Panc1 (cell line): ENCODE measurements around the gene ANKRD65. TPM values are rescaled to one million over a fixed set of nuclear protein-coding genes. Genes with fewer than 3 reads are reported as not detected.

Experiments
- ATAC-seq: fragments of 200-7000 bp; cut with Tn5 transposase; 2 replicates; pipeline ENCODE4 v1.9.1; 2020; ENCODE audit warnings: mild to moderate bottlenecking, moderate library complexity
- BruUV-seq: library from RNA; stranded (reverse); fragments of 400-500 nt; replicated peaks from 2 replicates; lab custom pipeline; 2021; lab: Mats Ljungman, UMichigan
- CTCF ChIA-PET: fragments of 300-600 bp; sonication (Branson Sonifier 250); formaldehyde crosslinking; loops from one replicate; lab custom pipeline; 2022; ENCODE audit warnings: antibody characterized with exemption; lab: Charles Lee
- POLR2A ChIA-PET: fragments of 300-600 bp; sonication (Branson Sonifier 250); formaldehyde crosslinking; loops from one replicate; lab custom pipeline; 2022; ENCODE audit warnings: antibody characterized with exemption; lab: Charles Lee
- DNase-seq: peaks from one replicate; pipeline ENCODE4 v3.0.0-alpha.2; 2010; ENCODE audit warnings: low read depth, low spot score
- H3K27ac ChIP-seq: 2 replicates; pipeline ENCODE4 v1.5.1; 2011; ENCODE audit warnings: mild to moderate bottlenecking, low read length, inconsistent platforms
- H3K27me3 ChIP-seq: fragments of 200-500 bp; sonication (Bioruptor generic); 2 replicates; pipeline ENCODE4 v1.6.0; 2014; ENCODE audit warnings: low read length, inconsistent platforms; ENCODE audit not compliant: control insufficient read depth, insufficient read depth
- H3K36me3 ChIP-seq: fragments of 200-500 bp; sonication (Bioruptor generic); 2 replicates; pipeline ENCODE4 v1.5.1; 2014; ENCODE audit warnings: inconsistent platforms, mild to moderate bottlenecking, low read length, moderate library complexity; ENCODE audit not compliant: control insufficient read depth, insufficient read depth
- H3K4me1 ChIP-seq: 2 replicates; pipeline ENCODE4 v1.5.1; 2011; ENCODE audit warnings: inconsistent platforms, mild to moderate bottlenecking, low read length, moderate library complexity; ENCODE audit not compliant: control insufficient read depth, insufficient read depth
- H3K4me3 ChIP-seq, 2 experiments: 2 replicates each; pipeline ENCODE4 v1.5.1; 2011 to 2012; ENCODE audit warnings: low read depth in 2 of 2, low read length in 2 of 2, mild to moderate bottlenecking in 2 of 2, inconsistent platforms in 1 of 2, moderate library complexity in 1 of 2
- H3K9me3 ChIP-seq: fragments of 200-500 bp; sonication (Bioruptor generic); 2 replicates; pipeline ENCODE4 v1.5.1; 2014; ENCODE audit warnings: low read depth, mild to moderate bottlenecking, inconsistent platforms, low read length, moderate library complexity; ENCODE audit not compliant: control insufficient read depth, insufficient read depth
- CTCF ChIP-seq: fragments of 450-650 bp; IDR thresholded peaks from 2 replicates; pipeline ENCODE4 v1.5.1; 2017; ENCODE audit warnings: mild to moderate bottlenecking
- POLR2AphosphoS5 ChIP-seq: IDR thresholded peaks from 2 replicates; pipeline ENCODE4 v1.6.1; 2012; ENCODE audit warnings: mild to moderate bottlenecking, low read depth, low read length, moderate library complexity
- REST ChIP-seq, 2 experiments: IDR thresholded peaks; 2 replicates each; pipeline ENCODE4 v1.6.1; 2011 to 2012; ENCODE audit warnings: low read depth in 2 of 2, control low read depth in 1 of 2, low read length in 1 of 2, mild to moderate bottlenecking in 1 of 2, moderate library complexity in 1 of 2; ENCODE audit not compliant: insufficient read depth in 1 of 2
- SIN3A ChIP-seq: IDR thresholded peaks from 2 replicates; pipeline ENCODE4 v1.6.1; 2012; ENCODE audit warnings: low read depth, mild to moderate bottlenecking, low read length, moderate library complexity, borderline replicate concordance; ENCODE audit not compliant: insufficient read depth
- TCF7L2 ChIP-seq: IDR thresholded peaks from 2 replicates; pipeline ENCODE4 v1.6.1; 2011; ENCODE audit warnings: mild to moderate bottlenecking, low read depth, low read length, inconsistent platforms
- in situ Hi-C: cut with HindIII; loops from 2 replicates; pipeline ENCODE4 v1.10.0; 2016; ENCODE audit warnings: low sequenced_read_pairs, low pct_unique_long_range_greater_than_20kb
- intact Hi-C: fragments of 100-400 bp; cut with micrococcal nuclease; formaldehyde crosslinking; loops from one replicate; pipeline ENCODE4 v1.10.0; 2022; ENCODE audit not compliant: unreplicated experiment
- total RNA-seq: library from RNA; stranded (reverse); gene quantifications from one replicate; pipeline ENCODE4 v1.2.1, GENCODE V29; 2021; ENCODE audit not compliant: unreplicated experiment

ANKRD65 gene
- total RNA-seq, 1 experiment from 2014 or later, result 1.9 TPM

- no TSS peak for BruUV-seq
- intact Hi-C loops (no loop called here), in situ Hi-C loops (no loop called here)
- Histone ChIP-seq H3K4me1 (peaks cover 36% of the 10 kb centered on the region), H3K27ac (peak within 1 kb of the TSS; percentile 96), H3K9me3 (no peaks in the 10 kb centered on the region), H3K4me3 (peak within 1 kb of the TSS; percentile 81 to 88), H3K36me3 (peaks cover 8% of the 10 kb centered on the region), H3K27me3 (no peaks in the 10 kb centered on the region)
- peak; percentile 86; the same call in 1 of the 2 replicates for TF ChIP-seq SIN3A
- 0 out of 4 replicates have a peak, but pooled peaks of 1 of the 2 experiments have one; percentile 12 for TF ChIP-seq REST (IDR thresholded peaks at IDR 0.05; ENCODE audit: insufficient read depth in 1 of 2, low read depth in 2 of 2, low read length in 1 of 2)
- 0 out of 2 replicates have a peak, but pooled peaks have one; percentile 39 for TF ChIP-seq TCF7L2
- TF ChIP-seq CTCF, result no peak
- peak; percentile 94 for TF ChIP-seq POLR2AphosphoS5
- DNase-seq, result no peak
- ChIA-PET CTCF (no interaction called here), POLR2A (interaction anchor here (0.5 to 1.0 kb wide), 2 partner anchors 25 to 92 kb away, joined by 3 to 8 read pairs; no protein-coding TSS in a partner anchor)
- peak; percentile 93 for ATAC-seq
Observed at GRCh38 chr1:1406821-1407635, 14.0 kb downstream of the ANKRD65 start, which contains the start of gene MRPL20. Gene MRPL20, minus strand, starts transcription at chr1:1407293. Its CDS starts 76 bp downstream, at chr1:1407217.

GRCh38 chr1:1406101-1406820 is 14.8 kb downstream of the ANKRD65 start:
- TF ChIP-seq TCF7L2 (no peak), SIN3A (no peak), CTCF (no peak; the same call in 1 of the 2 replicates), REST (IDR thresholded peaks at IDR 0.05; ENCODE audit: insufficient read depth in 1 of 2, low read depth in 2 of 2, low read length in 1 of 2) (no peak), POLR2AphosphoS5 (no peak)
- H3K4me3 ChIP-seq, result peak overlapping the region; percentile 81 to 88
- no TSS peak for BruUV-seq
- H3K27ac ChIP-seq, result peak overlapping the region; percentile 96
- CTCF ChIA-PET, result no interaction called here
- peak; percentile 0 for ATAC-seq
- intact Hi-C loops (no loop called here), in situ Hi-C loops (no loop called here)
- no peaks in the 10 kb centered on the region for H3K27me3 ChIP-seq
- H3K36me3 ChIP-seq, result peaks cover 8% of the 10 kb centered on the region
- H3K4me1 ChIP-seq, result peaks cover 43% of the 10 kb centered on the region
- POLR2A ChIA-PET, result no interaction called here
- no peaks in the 10 kb centered on the region for H3K9me3 ChIP-seq
- DNase-seq, result no peak
